Activated T-cell treated with anti-CD3 and anti-CD28 coated beads, Interleukin-2, amount 50 U/mL, for 4 hours (primary cell): ENCODE data around the gene LEUTX. TPM values are rescaled to one million over a fixed set of nuclear protein-coding genes. Genes with fewer than 3 reads are reported as not detected.

Source experiments
- ATAC-seq, 2 donors: fragments of 200-7000 bp; cut with Tn5 transposase; one replicate each; pipeline ENCODE4 v1.10.0; 2021
- DNase-seq: peaks from one replicate; pipeline ENCODE4 v3.0.0-alpha.2; 2020
- H3K27me3 Mint-ChIP-seq: one replicate; pipeline ENCODE4 v1.8.0; 2021; ENCODE audit warnings: low read depth, mixed read lengths
- H3K36me3 Mint-ChIP-seq: one replicate; pipeline ENCODE4 v1.8.0; 2022; ENCODE audit warnings: mixed read lengths; ENCODE audit not compliant: insufficient read depth
- H3K4me1 Mint-ChIP-seq: one replicate; pipeline ENCODE4 v1.8.0; 2021; ENCODE audit warnings: low read depth, mixed read lengths
- H3K4me3 Mint-ChIP-seq: one replicate; pipeline ENCODE4 v1.8.0; 2021; ENCODE audit warnings: mild to moderate bottlenecking, moderate library complexity, mixed read lengths
- H3K9me3 Mint-ChIP-seq: one replicate; pipeline ENCODE4 v1.8.0; 2021; ENCODE audit warnings: mixed read lengths
- total RNA-seq, 3 donors: library from RNA; stranded (reverse); gene quantifications; one replicate each; pipeline ENCODE4 v1.2.1, GENCODE V29; 2021

The LEUTX gene
- total RNA-seq, 3 donors from 2014 or later = not detected

DNA sequence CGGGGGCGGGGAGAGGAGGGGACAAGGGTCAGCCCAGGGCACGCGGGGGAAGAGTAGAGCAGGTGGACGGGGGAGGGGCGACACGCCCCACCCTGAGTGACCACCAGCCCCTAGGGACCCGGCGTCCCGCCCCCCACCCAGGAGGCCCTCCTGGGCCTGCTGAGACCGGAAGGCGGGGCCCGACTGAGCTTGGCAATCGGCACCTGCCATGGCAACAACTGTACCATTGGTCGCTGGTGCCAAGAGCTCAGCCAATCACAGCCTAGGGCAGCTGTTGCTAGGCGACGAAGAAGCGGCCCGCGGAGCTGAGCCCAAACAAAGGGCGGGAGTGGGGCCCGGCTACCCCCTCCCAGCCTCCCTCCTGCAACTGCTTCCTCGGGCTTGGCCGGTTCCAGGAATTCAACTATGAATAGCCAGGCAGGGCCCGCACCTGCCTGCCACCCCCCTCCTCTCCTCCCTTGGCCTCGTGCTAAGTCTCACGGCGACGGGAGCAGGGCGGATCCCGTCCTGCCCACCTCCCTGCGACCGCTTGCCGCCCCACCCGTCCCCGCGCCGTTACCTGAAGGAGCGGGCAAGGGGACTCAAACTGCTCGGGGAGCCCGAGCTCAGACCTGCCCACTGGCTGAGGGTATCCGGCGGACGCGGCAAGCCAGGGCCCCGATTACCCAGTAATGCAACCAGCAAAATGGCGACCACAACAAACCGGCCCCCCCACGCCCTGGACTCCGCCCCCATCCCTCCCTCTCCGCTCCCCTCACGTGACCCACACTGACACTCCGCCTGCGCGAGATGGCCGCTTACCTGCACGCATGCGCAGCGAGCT, 55.0 kb downstream of the LEUTX start, which contains the start of gene DYRK1B:
Gene DYRK1B (minus strand): TSS at position 699 of the 823 bp plus-strand sequence. CDS start 2,295 bp downstream, outside the sequence.
- Mint-ChIP-seq H3K27me3 (no peaks in the 10 kb centered on the region), H3K4me3 (peak within 1 kb of the TSS; percentile 70), H3K9me3 (no peaks in the 10 kb centered on the region), H3K36me3 (peaks cover 43% of the 10 kb centered on the region), H3K4me1 (peaks cover 30% of the 10 kb centered on the region)
- ATAC-seq (peak; percentile 92 to 95), DNase-seq (peak; percentile 96)

DNA sequence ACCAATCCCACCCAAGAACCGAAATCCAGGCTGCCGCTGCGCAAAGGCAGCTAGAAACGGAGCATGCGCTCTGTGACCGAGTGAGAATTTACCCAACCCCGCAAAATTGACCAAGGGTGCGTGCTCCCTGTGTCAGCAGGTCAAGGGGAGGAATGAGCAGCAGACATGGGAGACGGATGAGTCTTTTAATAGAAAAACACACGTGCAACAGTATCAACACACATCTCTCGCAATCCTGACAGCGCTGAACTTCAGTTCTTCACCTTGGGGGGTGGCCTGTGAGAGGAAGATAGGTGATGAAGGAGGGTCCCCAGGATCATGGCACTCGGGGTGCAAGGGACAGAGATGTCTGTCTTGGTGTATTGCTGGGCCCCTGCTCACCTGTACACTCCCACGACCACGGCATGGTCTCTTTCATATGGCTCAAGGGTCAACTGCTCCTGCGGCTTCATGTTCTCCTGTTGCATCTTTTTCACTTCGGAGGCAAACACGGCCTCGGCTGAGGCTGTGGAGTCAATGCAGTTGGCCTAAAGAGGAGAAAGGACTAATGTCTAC, 55.7 kb downstream of the LEUTX start:
- H3K9me3 Mint-ChIP-seq = no peaks in the 10 kb centered on the region
- peaks cover 27% of the 10 kb centered on the region for H3K4me1 Mint-ChIP-seq
- DNase-seq = no peak
- ATAC-seq = no peak
- H3K4me3 Mint-ChIP-seq = peak overlapping the region; percentile 70
- peaks cover 44% of the 10 kb centered on the region for H3K36me3 Mint-ChIP-seq
- H3K27me3 Mint-ChIP-seq = no peaks in the 10 kb centered on the region

Other genes with a start within 250 kb of the LEUTX start
- gene EID2B, start 246.0 kb upstream of the LEUTX start, total RNA-seq = 1 to 10 TPM; 2.2 to 2.6 (median 2.4) TPM
- 10 to 100 TPM; 14.9 to 16.5 (median 16.1) TPM for gene EID2, start 238.7 kb upstream of the LEUTX start, total RNA-seq
- gene LGALS13, start 176.3 kb upstream of the LEUTX start, total RNA-seq = not detected
- not detected for gene LGALS16, start 122.9 kb upstream of the LEUTX start, total RNA-seq
- not detected for gene LGALS14, start 74.4 kb upstream of the LEUTX start, total RNA-seq
- gene CLC, start 40.8 kb upstream of the LEUTX start, total RNA-seq = 1 to 10 TPM in 2 of 3 donors, not detected in 1; 1.2 to 2.3 TPM
- gene DYRK1B, start 55.3 kb downstream of the LEUTX start, total RNA-seq = 1 to 10 TPM; 2.8 to 3.2 (median 2.8) TPM
- 100 to 1,000 TPM; 738 to 880 (median 839) TPM for gene FBL, start 67.5 kb downstream of the LEUTX start, total RNA-seq
- 1 to 10 TPM; 1.7 to 3.0 (median 2.5) TPM for gene FCGBP, start 155.8 kb downstream of the LEUTX start, total RNA-seq
- 100 to 1,000 TPM; 279 to 293 (median 280) TPM for gene PSMC4, start 192.3 kb downstream of the LEUTX start, total RNA-seq
- 1 to 10 TPM; 2.2 to 2.8 (median 2.6) TPM for gene ZNF546, start 218.2 kb downstream of the LEUTX start, total RNA-seq